ENCODE data around the gene ENGASE. TPM values are rescaled to one million over a fixed set of nuclear protein-coding genes. Genes with fewer than 3 reads are reported as not detected.
A peak's percentile ranks its signal among the peaks of the same experiment; 100 is the strongest.
"Not testable (repeated sequence)": the region's sequence is repeated elsewhere in the genome, so short reads cannot be mapped to it uniquely, and the experiment has no call there.

Gene ENGASE
- total RNA-seq, 2 donors from 2014 or later: 53.4 to 111 TPM

GRCh38 chr17:79027925-79028491 lies 46.6 kb upstream of the ENGASE start:
- Histone ChIP-seq H3K27ac (no peak overlapping the region), H3K36me3 (no peaks in the 10 kb centered on the region), H3K27me3 (no peaks in the 10 kb centered on the region), H3K9me3 (no peaks in the 10 kb centered on the region), H3K4me3 (no peak overlapping the region), H3K4me1 (peaks cover 27% of the 10 kb centered on the region), H3K9ac (ENCODE audit: low read depth in 2 of 2, low read length in 2 of 2) (peak overlapping the region; percentile 8 to 73)
- DNase-seq: no peak
- intact Hi-C loops (cut with DNase I): no loop called here
- TF ChIP-seq CTCF (IDR thresholded peaks at IDR 0.05): no peak

DNA sequence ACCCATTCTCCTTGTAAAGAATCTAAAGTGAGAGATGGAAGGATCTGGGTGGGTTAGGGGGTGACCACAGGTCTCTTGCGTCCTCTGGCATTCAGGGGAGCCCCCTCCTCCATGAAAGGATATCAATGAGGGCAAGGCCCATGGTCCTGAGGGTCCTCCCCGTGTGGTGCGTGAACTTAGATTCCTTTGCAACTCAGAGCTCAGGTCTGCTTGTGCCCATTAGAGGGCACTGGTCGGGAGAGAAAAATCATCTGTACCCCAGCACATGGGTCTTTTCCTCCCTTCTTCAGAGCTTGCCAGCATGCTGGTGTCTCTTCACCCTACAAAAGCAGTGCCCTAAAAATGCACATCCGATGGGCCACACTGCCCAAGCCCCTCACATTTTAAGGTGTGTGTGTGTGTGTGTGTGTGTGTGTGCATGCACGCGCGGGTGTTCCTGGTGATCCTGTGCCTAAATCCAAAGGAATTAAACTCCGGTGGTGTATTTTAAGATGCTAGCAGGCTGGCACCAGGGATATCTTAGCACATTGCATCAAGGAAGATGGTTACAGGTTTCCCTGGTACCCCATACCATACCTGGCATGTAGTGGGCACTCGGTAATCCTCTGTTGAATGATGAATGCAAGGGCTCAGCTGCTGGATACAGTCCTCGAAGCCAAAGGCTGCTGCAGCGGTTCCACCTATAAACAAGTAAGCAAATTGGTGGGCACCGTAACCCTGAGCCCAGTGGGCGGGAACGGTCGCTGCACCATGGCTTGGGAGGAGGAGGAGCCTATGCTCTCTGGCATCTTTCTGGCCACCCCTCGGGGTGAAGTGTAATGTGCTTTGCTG lies 45.9 kb upstream of the ENGASE start:
- Histone ChIP-seq H3K4me3 (no peak overlapping the region), H3K27me3 (no peaks in the 10 kb centered on the region), H3K9me3 (no peaks in the 10 kb centered on the region), H3K4me1 (peaks cover 27% of the 10 kb centered on the region), H3K9ac (ENCODE audit: low read depth in 2 of 2, low read length in 2 of 2) (peak overlapping the region; percentile 8 to 73), H3K36me3 (no peaks in the 10 kb centered on the region), H3K27ac (no peak overlapping the region)
- TF ChIP-seq CTCF (IDR thresholded peaks at IDR 0.05): no peak
- intact Hi-C loops (cut with DNase I): no loop called here
- no peak for DNase-seq

GRCh38 chr17:79029327-79030009 lies 45.2 kb upstream of the ENGASE start:
- no peak overlapping the region for H3K27ac ChIP-seq
- TF ChIP-seq CTCF (IDR thresholded peaks at IDR 0.05): no peak
- intact Hi-C loops (cut with DNase I): no loop called here
- no peak overlapping the region for H3K4me3 ChIP-seq
- no peak overlapping the region for H3K9ac ChIP-seq (ENCODE audit: low read depth in 2 of 2, low read length in 2 of 2)
- no peak for DNase-seq
- H3K36me3 ChIP-seq: no peaks in the 10 kb centered on the region
- no peaks in the 10 kb centered on the region for H3K27me3 ChIP-seq
- H3K9me3 ChIP-seq: no peaks in the 10 kb centered on the region
- H3K4me1 ChIP-seq: peaks cover 26% of the 10 kb centered on the region

DNA sequence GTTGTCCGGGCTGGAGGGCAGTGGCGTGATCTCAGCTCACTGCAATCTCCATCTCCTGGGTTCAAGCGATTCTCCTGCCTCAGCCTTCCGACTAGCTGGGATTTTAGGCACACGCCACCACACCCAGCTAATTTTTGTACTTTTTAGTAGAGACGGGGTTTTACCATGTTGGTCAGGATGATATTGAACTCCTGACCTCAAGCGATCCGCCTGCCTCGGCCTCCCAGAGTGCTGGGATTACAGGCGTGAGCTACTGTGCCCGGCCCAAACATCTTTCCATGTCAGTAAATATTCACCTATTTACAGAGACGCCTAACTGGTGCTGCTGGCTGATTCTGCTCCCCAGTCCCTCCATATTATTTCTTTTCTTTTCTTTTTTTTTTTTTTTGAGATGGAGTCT lies 44.0 kb upstream of the ENGASE start:
- H3K9ac ChIP-seq (ENCODE audit: low read depth in 2 of 2, low read length in 2 of 2); H3K36me3 ChIP-seq; H3K27me3 ChIP-seq; H3K27ac ChIP-seq; H3K9me3 ChIP-seq; intact Hi-C loops (cut with DNase I); H3K4me3 ChIP-seq; DNase-seq: not testable (repeated sequence)
- peaks cover 14% of the 10 kb centered on the region for H3K4me1 ChIP-seq

DNA sequence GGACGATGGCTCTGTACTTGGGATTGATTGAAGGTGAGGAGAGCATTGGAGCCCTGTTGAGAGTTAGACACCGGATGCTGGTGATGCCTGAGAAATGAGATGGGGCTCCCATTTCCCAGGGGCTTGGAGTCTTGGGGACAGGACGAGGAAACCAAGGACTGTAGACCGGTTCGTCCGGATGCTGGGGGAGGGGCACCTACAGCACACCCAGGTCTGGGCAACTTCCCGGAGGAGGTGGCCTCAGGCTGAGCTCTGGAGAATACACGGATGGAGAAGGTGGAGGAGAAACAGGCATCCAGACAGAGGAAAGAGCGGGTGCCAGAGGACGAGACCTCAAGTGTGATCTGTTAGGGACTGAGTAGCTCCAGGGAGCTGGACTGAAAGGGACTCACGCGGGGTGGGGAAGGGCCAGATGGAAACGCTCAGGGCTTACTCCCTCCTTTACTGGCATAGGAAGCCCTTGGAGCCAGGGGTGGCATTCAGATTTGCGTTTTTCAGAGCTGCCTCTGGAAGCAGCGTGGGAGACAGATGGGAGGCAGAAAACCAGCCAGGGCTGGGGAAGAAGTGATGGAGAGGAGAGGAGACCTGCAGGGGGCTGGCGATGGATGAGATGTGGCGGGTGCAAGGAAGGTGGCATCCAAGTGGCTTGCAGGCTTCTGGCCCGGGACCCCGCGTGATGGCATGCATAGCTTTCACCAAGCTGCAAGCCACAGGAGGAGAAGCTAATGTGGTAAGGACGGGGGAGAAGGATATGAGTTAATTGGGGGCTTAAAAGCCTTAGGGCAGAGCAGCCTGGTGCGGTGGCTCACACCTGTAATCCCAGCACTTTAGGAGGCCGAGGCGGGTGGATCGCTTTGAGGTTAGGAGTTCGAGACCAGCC lies 42.4 kb upstream of the ENGASE start:
- Histone ChIP-seq H3K27me3 (no peaks in the 10 kb centered on the region), H3K4me1 (peaks cover 7% of the 10 kb centered on the region), H3K36me3 (no peaks in the 10 kb centered on the region), H3K9me3 (no peaks in the 10 kb centered on the region), H3K9ac (ENCODE audit: low read depth in 2 of 2, low read length in 2 of 2) (no peak overlapping the region), H3K4me3 (no peak overlapping the region), H3K27ac (no peak overlapping the region)
- DNase-seq: no peak
- intact Hi-C loops (cut with DNase I): no loop called here
- no peak for TF ChIP-seq CTCF (IDR thresholded peaks at IDR 0.05)

Measured in colonic mucosa (tissue), 4 donors.